ENCODE results near the gene AK5. TPM values are rescaled to one million over a fixed set of nuclear protein-coding genes. Genes with fewer than 3 reads are reported as not detected.

AK5 gene
- polyA plus RNA-seq, 1 donor (not counting 4 experiments of a cell fraction or from before 2014, with no cell fraction given): 0.30 TPM

DNA sequence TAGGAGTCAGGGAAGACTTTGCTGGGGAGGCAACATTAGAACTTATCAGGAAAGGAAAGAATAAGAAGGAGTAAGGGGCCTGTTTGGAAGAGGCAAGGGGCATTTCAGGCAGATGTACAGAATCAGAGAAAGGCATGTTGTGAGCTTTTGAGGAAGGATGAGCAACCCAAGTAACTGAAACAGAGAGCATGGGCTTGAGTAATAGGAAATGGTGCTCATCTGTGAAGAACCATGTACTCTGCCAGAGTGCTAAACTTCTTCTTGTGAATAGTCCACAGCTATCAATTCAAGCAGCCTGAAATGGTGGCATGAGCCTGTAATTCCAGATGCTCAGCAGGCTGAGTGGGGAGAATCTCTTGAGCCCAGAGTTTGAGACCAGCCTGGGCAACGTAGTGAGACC, 43.4 kb upstream of the AK5 start:
- H3K79me2 ChIP-seq (ENCODE audit: control insufficient read depth, insufficient read depth, low read length): no peaks in the 10 kb centered on the region
- H3K9ac ChIP-seq (ENCODE audit: control insufficient read depth, extremely low read depth, insufficient read depth, low read length): no peak overlapping the region
- dilution Hi-C loops (cut with MboI; ENCODE audit: extremely low pct_ligation_motif_present, low sequenced_read_pairs): no loop called here
- FAIRE-seq (no peak), DNase-seq (ENCODE audit: low read depth, low spot score) (no peak)
- no peak overlapping the region for H3K4me2 ChIP-seq (ENCODE audit: control insufficient read depth, extremely low read depth, insufficient read depth, low read depth, low read length)
- H4K20me1 ChIP-seq (ENCODE audit: control insufficient read depth, extremely low read depth, insufficient read depth, low read length): no peaks in the 10 kb centered on the region
- H3K27me3 ChIP-seq (ENCODE audit: control insufficient read depth, extremely low read depth, insufficient read depth, low read length): no peaks in the 10 kb centered on the region
- TF ChIP-seq EZH2 (IDR thresholded peaks at IDR 0.05; ENCODE audit: low read length): no peak
- TF ChIP-seq, protein P1, sequence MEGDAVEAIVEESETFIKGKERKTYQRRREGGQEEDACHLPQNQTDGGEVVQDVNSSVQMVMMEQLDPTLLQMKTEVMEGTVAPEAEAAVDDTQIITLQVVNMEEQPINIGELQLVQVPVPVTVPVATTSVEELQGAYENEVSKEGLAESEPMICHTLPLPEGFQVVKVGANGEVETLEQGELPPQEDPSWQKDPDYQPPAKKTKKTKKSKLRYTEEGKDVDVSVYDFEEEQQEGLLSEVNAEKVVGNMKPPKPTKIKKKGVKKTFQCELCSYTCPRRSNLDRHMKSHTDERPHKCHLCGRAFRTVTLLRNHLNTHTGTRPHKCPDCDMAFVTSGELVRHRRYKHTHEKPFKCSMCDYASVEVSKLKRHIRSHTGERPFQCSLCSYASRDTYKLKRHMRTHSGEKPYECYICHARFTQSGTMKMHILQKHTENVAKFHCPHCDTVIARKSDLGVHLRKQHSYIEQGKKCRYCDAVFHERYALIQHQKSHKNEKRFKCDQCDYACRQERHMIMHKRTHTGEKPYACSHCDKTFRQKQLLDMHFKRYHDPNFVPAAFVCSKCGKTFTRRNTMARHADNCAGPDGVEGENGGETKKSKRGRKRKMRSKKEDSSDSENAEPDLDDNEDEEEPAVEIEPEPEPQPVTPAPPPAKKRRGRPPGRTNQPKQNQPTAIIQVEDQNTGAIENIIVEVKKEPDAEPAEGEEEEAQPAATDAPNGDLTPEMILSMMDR (optimal IDR thresholded peaks at IDR 0.05 in 1 of 3, IDR thresholded peaks at IDR 0.05 in 1 of 3, conservative IDR thresholded peaks at IDR 0.05 in 1 of 3; ENCODE audit: extremely low read depth in 1 of 3, insufficient read depth in 2 of 3, low read length in 3 of 3): no peak
- H3K4me1 ChIP-seq (ENCODE audit: control insufficient read depth, extremely low read depth, insufficient read depth, low read length): no peaks in the 10 kb centered on the region
- no peak overlapping the region for H3K4me3 ChIP-seq (ENCODE audit: control insufficient read depth in 2 of 3, extremely low read depth in 1 of 3, insufficient read depth in 2 of 3, low read depth in 1 of 3, low read length in 3 of 3)
- no peaks in the 10 kb centered on the region for H3K9me1 ChIP-seq (ENCODE audit: control insufficient read depth, extremely low read depth, insufficient read depth, low read length)
- no peak overlapping the region for H2AFZ ChIP-seq (ENCODE audit: control insufficient read depth, low read length)
- no peak overlapping the region for H3K27ac ChIP-seq (ENCODE audit: control insufficient read depth, insufficient read depth, low read length)
- H3K9me3 ChIP-seq (ENCODE audit: control insufficient read depth, low read depth, low read length): no peaks in the 10 kb centered on the region
- no peaks in the 10 kb centered on the region for H3K36me3 ChIP-seq (ENCODE audit: control insufficient read depth in 2 of 2, extremely low read depth in 1 of 2, insufficient read depth in 2 of 2, low read length in 2 of 2)

DNA sequence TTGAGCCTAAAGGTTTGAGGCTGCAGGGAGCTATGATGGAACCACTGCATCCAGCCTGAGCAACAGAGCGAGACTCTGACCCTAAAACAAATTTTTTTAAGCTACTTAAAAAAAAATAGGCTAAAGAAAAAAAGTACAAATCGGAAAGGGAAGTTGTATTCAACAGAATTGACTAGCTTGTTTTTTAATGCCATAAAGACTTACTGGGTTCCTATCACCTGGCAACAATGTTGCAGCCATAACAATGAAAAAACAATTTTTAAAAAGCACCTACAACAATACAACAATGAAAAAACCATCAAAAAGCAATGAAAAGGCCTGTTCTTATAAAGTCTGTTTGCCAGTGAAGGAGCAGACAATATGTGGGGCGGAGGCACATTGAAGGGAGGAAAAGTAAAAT, 42.5 kb upstream of the AK5 start:
- dilution Hi-C loops (cut with MboI; ENCODE audit: extremely low pct_ligation_motif_present, low sequenced_read_pairs): no loop called here
- no peaks in the 10 kb centered on the region for H3K27me3 ChIP-seq (ENCODE audit: control insufficient read depth, extremely low read depth, insufficient read depth, low read length)
- no peak overlapping the region for H3K4me3 ChIP-seq (ENCODE audit: control insufficient read depth in 2 of 3, extremely low read depth in 1 of 3, insufficient read depth in 2 of 3, low read depth in 1 of 3, low read length in 3 of 3)
- H3K27ac ChIP-seq (ENCODE audit: control insufficient read depth, insufficient read depth, low read length): no peak overlapping the region
- H4K20me1 ChIP-seq (ENCODE audit: control insufficient read depth, extremely low read depth, insufficient read depth, low read length): no peaks in the 10 kb centered on the region
- H3K79me2 ChIP-seq (ENCODE audit: control insufficient read depth, insufficient read depth, low read length): no peaks in the 10 kb centered on the region
- H3K4me2 ChIP-seq (ENCODE audit: control insufficient read depth, extremely low read depth, insufficient read depth, low read depth, low read length): no peak overlapping the region
- FAIRE-seq (no peak), DNase-seq (ENCODE audit: low read depth, low spot score) (no peak)
- H3K36me3 ChIP-seq (ENCODE audit: control insufficient read depth in 2 of 2, extremely low read depth in 1 of 2, insufficient read depth in 2 of 2, low read length in 2 of 2): no peaks in the 10 kb centered on the region
- H2AFZ ChIP-seq (ENCODE audit: control insufficient read depth, low read length): no peak overlapping the region
- no peaks in the 10 kb centered on the region for H3K4me1 ChIP-seq (ENCODE audit: control insufficient read depth, extremely low read depth, insufficient read depth, low read length)
- no peak overlapping the region for H3K9ac ChIP-seq (ENCODE audit: control insufficient read depth, extremely low read depth, insufficient read depth, low read length)
- H3K9me3 ChIP-seq (ENCODE audit: control insufficient read depth, low read depth, low read length): no peaks in the 10 kb centered on the region
- no peaks in the 10 kb centered on the region for H3K9me1 ChIP-seq (ENCODE audit: control insufficient read depth, extremely low read depth, insufficient read depth, low read length)
- TF ChIP-seq, protein P1 (optimal IDR thresholded peaks at IDR 0.05 in 1 of 3, IDR thresholded peaks at IDR 0.05 in 1 of 3, conservative IDR thresholded peaks at IDR 0.05 in 1 of 3; ENCODE audit: extremely low read depth in 1 of 3, insufficient read depth in 2 of 3, low read length in 3 of 3): no peak
- no peak for TF ChIP-seq EZH2 (IDR thresholded peaks at IDR 0.05; ENCODE audit: low read length)
